ENCODE measurements around the gene KIF16B. TPM values are rescaled to one million over a fixed set of nuclear protein-coding genes. Genes with fewer than 3 reads are reported as not detected.

Gene KIF16B
- total RNA-seq, 1 experiment from 2014 or later: 7.6 TPM

GRCh38 chr20:16574656-16575355, 1.6 kb upstream of the KIF16B start (continued):
- TF ChIP-seq MAX (CRISPR knock-in tag; IDR thresholded peaks at IDR 0.05) (0 out of 2 replicates have a peak, but pooled peaks have one; percentile 33), ZNF423 (CRISPR knock-in tag; IDR thresholded peaks at IDR 0.05) (no peak)

DNA sequence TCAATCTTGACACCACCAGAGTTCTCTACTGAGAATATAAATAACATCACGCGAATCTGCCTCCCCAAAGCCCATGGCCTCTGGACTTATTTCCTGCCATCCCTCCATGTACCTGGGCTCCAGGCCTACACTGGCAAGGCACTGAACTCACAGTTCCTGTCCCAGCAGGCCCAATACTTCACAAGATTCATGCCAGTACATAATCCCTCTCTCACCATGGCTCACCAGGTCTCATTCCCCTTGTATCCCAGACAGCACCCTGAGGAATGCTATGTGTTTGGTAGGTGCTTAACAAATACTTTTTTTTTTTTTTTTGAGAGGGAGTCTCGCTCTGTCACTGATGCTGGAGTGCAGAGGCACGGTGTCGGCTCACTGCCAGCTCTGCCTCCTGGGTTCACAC, 1.9 kb downstream of the KIF16B start:
- TF ChIP-seq, protein P1, sequence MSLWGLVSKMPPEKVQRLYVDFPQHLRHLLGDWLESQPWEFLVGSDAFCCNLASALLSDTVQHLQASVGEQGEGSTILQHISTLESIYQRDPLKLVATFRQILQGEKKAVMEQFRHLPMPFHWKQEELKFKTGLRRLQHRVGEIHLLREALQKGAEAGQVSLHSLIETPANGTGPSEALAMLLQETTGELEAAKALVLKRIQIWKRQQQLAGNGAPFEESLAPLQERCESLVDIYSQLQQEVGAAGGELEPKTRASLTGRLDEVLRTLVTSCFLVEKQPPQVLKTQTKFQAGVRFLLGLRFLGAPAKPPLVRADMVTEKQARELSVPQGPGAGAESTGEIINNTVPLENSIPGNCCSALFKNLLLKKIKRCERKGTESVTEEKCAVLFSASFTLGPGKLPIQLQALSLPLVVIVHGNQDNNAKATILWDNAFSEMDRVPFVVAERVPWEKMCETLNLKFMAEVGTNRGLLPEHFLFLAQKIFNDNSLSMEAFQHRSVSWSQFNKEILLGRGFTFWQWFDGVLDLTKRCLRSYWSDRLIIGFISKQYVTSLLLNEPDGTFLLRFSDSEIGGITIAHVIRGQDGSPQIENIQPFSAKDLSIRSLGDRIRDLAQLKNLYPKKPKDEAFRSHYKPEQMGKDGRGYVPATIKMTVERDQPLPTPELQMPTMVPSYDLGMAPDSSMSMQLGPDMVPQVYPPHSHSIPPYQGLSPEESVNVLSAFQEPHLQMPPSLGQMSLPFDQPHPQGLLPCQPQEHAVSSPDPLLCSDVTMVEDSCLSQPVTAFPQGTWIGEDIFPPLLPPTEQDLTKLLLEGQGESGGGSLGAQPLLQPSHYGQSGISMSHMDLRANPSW (CRISPR knock-in tag; conservative IDR thresholded peaks at IDR 0.05; ENCODE audit: low read depth): no peak
- no peak for TF ChIP-seq MLX (CRISPR knock-in tag; IDR thresholded peaks at IDR 0.05)
- no peak for TF ChIP-seq ETV6 (CRISPR knock-in tag; IDR thresholded peaks at IDR 0.05)
- TF ChIP-seq ZNF263 (CRISPR knock-in tag; IDR thresholded peaks at IDR 0.05; ENCODE audit: low read depth): no peak
- no peak for TF ChIP-seq IRF1 (CRISPR knock-in tag; IDR thresholded peaks at IDR 0.05)
- TF ChIP-seq KAT7 (CRISPR knock-in tag; IDR thresholded peaks at IDR 0.05; ENCODE audit: borderline replicate concordance): no peak
- no peak for TF ChIP-seq ATF1 (CRISPR knock-in tag; IDR thresholded peaks at IDR 0.05)
- TF ChIP-seq, protein P2, sequence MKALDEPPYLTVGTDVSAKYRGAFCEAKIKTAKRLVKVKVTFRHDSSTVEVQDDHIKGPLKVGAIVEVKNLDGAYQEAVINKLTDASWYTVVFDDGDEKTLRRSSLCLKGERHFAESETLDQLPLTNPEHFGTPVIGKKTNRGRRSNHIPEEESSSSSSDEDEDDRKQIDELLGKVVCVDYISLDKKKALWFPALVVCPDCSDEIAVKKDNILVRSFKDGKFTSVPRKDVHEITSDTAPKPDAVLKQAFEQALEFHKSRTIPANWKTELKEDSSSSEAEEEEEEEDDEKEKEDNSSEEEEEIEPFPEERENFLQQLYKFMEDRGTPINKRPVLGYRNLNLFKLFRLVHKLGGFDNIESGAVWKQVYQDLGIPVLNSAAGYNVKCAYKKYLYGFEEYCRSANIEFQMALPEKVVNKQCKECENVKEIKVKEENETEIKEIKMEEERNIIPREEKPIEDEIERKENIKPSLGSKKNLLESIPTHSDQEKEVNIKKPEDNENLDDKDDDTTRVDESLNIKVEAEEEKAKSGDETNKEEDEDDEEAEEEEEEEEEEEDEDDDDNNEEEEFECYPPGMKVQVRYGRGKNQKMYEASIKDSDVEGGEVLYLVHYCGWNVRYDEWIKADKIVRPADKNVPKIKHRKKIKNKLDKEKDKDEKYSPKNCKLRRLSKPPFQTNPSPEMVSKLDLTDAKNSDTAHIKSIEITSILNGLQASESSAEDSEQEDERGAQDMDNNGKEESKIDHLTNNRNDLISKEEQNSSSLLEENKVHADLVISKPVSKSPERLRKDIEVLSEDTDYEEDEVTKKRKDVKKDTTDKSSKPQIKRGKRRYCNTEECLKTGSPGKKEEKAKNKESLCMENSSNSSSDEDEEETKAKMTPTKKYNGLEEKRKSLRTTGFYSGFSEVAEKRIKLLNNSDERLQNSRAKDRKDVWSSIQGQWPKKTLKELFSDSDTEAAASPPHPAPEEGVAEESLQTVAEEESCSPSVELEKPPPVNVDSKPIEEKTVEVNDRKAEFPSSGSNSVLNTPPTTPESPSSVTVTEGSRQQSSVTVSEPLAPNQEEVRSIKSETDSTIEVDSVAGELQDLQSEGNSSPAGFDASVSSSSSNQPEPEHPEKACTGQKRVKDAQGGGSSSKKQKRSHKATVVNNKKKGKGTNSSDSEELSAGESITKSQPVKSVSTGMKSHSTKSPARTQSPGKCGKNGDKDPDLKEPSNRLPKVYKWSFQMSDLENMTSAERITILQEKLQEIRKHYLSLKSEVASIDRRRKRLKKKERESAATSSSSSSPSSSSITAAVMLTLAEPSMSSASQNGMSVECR (CRISPR knock-in tag; IDR thresholded peaks at IDR 0.05; ENCODE audit: borderline replicate concordance): no peak
- TF ChIP-seq ZBTB21 (CRISPR knock-in tag; IDR thresholded peaks at IDR 0.05; ENCODE audit: borderline replicate concordance): no peak
- TF ChIP-seq TEAD4 (CRISPR knock-in tag; IDR thresholded peaks at IDR 0.05): no peak
- no peak for TF ChIP-seq ZNF425 (CRISPR knock-in tag; conservative IDR thresholded peaks at IDR 0.05)
- H3K4me1 Mint-ChIP-seq: peaks cover 32% of the 10 kb centered on the region
- H3K27me3 Mint-ChIP-seq (ENCODE audit: low read depth): no peaks in the 10 kb centered on the region
- no peak overlapping the region for H3K4me3 Mint-ChIP-seq
- CTCF ChIA-PET: no interaction called here
- ATAC-seq (no peak), DNase-seq (ENCODE audit: low spot score) (no peak)
- POLR2A ChIA-PET: no interaction called here
- H3K36me3 Mint-ChIP-seq: no peaks in the 10 kb centered on the region
- no peaks in the 10 kb centered on the region for H3K9me3 Mint-ChIP-seq
- no peak overlapping the region for H3K27ac Mint-ChIP-seq

All from WTC11 (cell line).